T-helper 9 cell (primary cell): ENCODE results near the gene ZNF688.
A peak's percentile ranks its signal among the peaks of the same experiment; 100 is the strongest.
"Not testable (repeated sequence)": the region's sequence is repeated elsewhere in the genome, so short reads cannot be mapped to it uniquely, and the experiment has no call there.

Source experiments
- DNase-seq: peaks from one replicate; pipeline ENCODE4 v3.0.0-alpha.2; 2020
- total RNA-seq, 2 donors: gene quantifications; one replicate each; lab custom pipeline; 2026; lab: John Stamatoyannopoulos, UW

The ZNF688 gene
- total RNA-seq, result 8.4 to 18.0 reads per million in 2 donors

GRCh38 chr16:30571445-30572322 lies at the start of gene ZNF688:
TSS of gene ZNF688 (minus strand) at chr16:30571714. CDS start at chr16:30571629, 85 bp downstream.
- peak; percentile 90 for DNase-seq

- no peak for DNase-seq
Observed at GRCh38 chr16:30620169-30620568, 48.7 kb upstream of the ZNF688 start.

GRCh38 chr16:30619638-30620037 lies 48.1 kb upstream of the ZNF688 start:
- no peak for DNase-seq

- DNase-seq, result no peak
Observed at GRCh38 chr16:30619202-30619601, 47.7 kb upstream of the ZNF688 start.

GRCh38 chr16:30615358-30616091 lies 44.0 kb upstream of the ZNF688 start:
- peak; percentile 67 for DNase-seq

GRCh38 chr16:30609926-30610839 lies 38.7 kb upstream of the ZNF688 start, which contains the start of gene ZNF689:
TSS of gene ZNF689 (minus strand) at chr16:30610389. CDS start at chr16:30610041, 348 bp downstream.
- peak; percentile 91 for DNase-seq

- no peak for DNase-seq
Observed at GRCh38 chr16:30609002-30609925, 37.8 kb upstream of the ZNF688 start.

GRCh38 chr16:30606004-30606403 lies 34.5 kb upstream of the ZNF688 start:
- no peak for DNase-seq

- no peak for DNase-seq
Observed at GRCh38 chr16:30605158-30605557, 33.6 kb upstream of the ZNF688 start.

GRCh38 chr16:30604316-30604947 lies 32.9 kb upstream of the ZNF688 start:
- no peak for DNase-seq

- DNase-seq, result no peak
Observed at GRCh38 chr16:30603945-30604315, 32.4 kb upstream of the ZNF688 start.

GRCh38 chr16:30602616-30603277 lies 31.2 kb upstream of the ZNF688 start:
- DNase-seq, result no peak

GRCh38 chr16:30601966-30602365 lies 30.5 kb upstream of the ZNF688 start:
- no peak for DNase-seq

GRCh38 chr16:30600929-30601328 lies 29.4 kb upstream of the ZNF688 start:
- DNase-seq, result no peak

- no peak for DNase-seq
Observed at GRCh38 chr16:30600215-30600614, 28.7 kb upstream of the ZNF688 start.

GRCh38 chr16:30592871-30593270 lies 21.4 kb upstream of the ZNF688 start:
- DNase-seq, result no peak

GRCh38 chr16:30590869-30591268 lies 19.4 kb upstream of the ZNF688 start:
- not testable (repeated sequence) for DNase-seq

GRCh38 chr16:30589582-30589981 lies 18.1 kb upstream of the ZNF688 start:
- DNase-seq, result not testable (repeated sequence)

GRCh38 chr16:30588651-30589050 lies 17.1 kb upstream of the ZNF688 start:
- DNase-seq, result no peak
